ENCODE results near the gene AMBP. TPM values are rescaled to one million over a fixed set of nuclear protein-coding genes. Genes with fewer than 3 reads are reported as not detected.
A peak's percentile ranks its signal among the peaks of the same experiment; 100 is the strongest.
"Not testable (repeated sequence)": the region's sequence is repeated elsewhere in the genome, so short reads cannot be mapped to it uniquely, and the experiment has no call there.

The AMBP gene
- total and polyA plus RNA-seq, 2 experiments from 2014 or later: 0.64 TPM; not detected in 1

DNA sequence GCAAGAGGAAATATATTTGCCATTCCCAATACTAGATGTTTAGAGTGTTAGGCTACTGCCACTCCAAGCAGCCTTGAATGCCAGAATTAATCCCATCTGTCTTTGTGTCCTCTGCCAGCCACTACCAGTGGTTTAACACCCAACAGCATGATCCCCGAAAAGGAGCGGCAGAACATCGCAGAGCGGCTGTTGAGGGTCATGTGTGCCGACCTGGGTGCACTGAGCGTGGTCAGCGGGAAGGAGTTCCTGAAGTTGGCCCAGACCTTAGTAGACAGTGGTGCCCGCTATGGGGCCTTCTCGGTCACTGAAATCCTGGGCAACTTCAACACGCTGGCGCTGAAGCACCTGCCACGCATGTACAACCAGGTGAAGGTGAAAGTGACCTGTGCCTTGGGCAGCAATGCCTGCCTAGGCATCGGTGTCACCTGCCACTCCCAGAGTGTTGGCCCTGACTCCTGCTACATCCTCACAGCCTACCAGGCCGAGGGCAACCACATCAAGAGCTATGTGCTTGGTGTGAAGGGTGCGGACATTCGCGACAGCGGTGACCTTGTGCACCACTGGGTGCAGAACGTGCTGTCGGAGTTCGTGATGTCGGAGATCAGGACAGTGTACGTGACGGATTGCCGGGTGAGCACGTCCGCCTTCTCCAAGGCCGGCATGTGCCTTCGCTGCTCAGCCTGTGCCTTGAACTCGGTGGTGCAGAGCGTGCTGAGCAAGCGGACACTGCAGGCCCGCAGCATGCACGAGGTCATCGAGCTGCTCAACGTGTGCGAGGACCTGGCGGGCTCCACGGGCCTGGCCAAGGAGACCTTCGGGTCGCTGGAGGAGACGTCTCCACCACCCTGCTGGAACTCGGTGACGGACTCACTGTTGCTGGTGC lies 29.3 kb downstream of the AMBP start:
- Histone ChIP-seq H3K4me1 (ENCODE audit: low read depth) (no peaks in the 10 kb centered on the region), H3K27me3 (no peaks in the 10 kb centered on the region), H3K9me3 (ENCODE audit: low read depth) (no peaks in the 10 kb centered on the region), H3K36me3 (peaks cover 14% of the 10 kb centered on the region), H3K27ac (no peak overlapping the region), H3K4me3 (no peak overlapping the region)
- DNase-seq (ENCODE audit: low read depth in 1 of 2, low spot score in 1 of 2): no peak
- TF ChIP-seq, protein P1, sequence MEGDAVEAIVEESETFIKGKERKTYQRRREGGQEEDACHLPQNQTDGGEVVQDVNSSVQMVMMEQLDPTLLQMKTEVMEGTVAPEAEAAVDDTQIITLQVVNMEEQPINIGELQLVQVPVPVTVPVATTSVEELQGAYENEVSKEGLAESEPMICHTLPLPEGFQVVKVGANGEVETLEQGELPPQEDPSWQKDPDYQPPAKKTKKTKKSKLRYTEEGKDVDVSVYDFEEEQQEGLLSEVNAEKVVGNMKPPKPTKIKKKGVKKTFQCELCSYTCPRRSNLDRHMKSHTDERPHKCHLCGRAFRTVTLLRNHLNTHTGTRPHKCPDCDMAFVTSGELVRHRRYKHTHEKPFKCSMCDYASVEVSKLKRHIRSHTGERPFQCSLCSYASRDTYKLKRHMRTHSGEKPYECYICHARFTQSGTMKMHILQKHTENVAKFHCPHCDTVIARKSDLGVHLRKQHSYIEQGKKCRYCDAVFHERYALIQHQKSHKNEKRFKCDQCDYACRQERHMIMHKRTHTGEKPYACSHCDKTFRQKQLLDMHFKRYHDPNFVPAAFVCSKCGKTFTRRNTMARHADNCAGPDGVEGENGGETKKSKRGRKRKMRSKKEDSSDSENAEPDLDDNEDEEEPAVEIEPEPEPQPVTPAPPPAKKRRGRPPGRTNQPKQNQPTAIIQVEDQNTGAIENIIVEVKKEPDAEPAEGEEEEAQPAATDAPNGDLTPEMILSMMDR (IDR thresholded peaks at IDR 0.05; ENCODE audit: low read depth, low read length): no peak

DNA sequence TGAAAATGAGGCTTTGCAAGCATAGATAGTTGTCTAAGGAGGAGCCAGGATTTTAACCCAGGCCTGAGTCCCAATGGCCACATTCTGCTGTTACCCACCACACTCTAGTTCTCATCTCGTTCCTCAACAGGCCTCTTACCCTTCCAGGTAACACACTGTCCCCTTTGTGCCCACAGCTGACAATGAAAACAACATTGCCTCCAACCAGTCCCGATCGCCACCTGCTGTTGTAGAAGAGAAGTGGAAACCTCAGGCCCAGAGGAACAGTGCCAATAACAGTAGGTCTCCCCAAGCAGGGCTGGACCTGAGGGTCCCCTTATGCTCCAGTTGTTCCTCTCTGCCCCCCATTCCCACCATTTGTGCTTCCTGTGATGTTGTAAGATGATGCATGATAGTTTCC lies 30.4 kb downstream of the AMBP start:
- no peak overlapping the region for H3K27ac ChIP-seq
- no peaks in the 10 kb centered on the region for H3K27me3 ChIP-seq
- no peaks in the 10 kb centered on the region for H3K4me1 ChIP-seq (ENCODE audit: low read depth)
- DNase-seq (ENCODE audit: low read depth in 1 of 2, low spot score in 1 of 2): peak; percentile 10 to 29
- H3K4me3 ChIP-seq: no peak overlapping the region
- H3K36me3 ChIP-seq: peaks cover 14% of the 10 kb centered on the region
- H3K9me3 ChIP-seq (ENCODE audit: low read depth): no peaks in the 10 kb centered on the region
- TF ChIP-seq, protein P1 (IDR thresholded peaks at IDR 0.05; ENCODE audit: low read depth, low read length): peak; percentile 22

DNA sequence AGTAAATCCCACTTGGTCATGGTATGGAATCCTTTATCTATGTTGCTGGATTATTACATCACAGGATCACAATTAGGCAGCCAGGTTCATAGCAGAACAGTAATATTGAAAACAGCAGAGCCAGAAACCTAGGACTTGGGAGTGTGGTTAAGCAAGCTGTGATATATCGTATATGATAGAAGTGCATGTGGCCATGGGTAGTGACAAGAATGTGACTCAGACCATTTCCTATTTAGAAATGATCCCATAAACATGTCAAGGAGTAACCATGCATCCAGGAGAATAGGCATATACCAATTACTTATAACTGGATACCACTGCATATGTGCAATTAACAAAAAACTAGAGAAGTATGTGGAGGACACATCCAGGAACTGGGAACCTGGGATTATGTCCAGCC lies 31.2 kb downstream of the AMBP start:
- peak in 1 of 2 donors; percentile 14 for DNase-seq (ENCODE audit: low read depth in 1 of 2, low spot score in 1 of 2)
- Histone ChIP-seq H3K9me3 (ENCODE audit: low read depth) (no peaks in the 10 kb centered on the region), H3K4me3 (no peak overlapping the region), H3K27ac (no peak overlapping the region), H3K27me3 (no peaks in the 10 kb centered on the region), H3K4me1 (ENCODE audit: low read depth) (no peaks in the 10 kb centered on the region), H3K36me3 (peaks cover 14% of the 10 kb centered on the region)
- TF ChIP-seq, protein P1 (IDR thresholded peaks at IDR 0.05; ENCODE audit: low read depth, low read length): no peak

DNA sequence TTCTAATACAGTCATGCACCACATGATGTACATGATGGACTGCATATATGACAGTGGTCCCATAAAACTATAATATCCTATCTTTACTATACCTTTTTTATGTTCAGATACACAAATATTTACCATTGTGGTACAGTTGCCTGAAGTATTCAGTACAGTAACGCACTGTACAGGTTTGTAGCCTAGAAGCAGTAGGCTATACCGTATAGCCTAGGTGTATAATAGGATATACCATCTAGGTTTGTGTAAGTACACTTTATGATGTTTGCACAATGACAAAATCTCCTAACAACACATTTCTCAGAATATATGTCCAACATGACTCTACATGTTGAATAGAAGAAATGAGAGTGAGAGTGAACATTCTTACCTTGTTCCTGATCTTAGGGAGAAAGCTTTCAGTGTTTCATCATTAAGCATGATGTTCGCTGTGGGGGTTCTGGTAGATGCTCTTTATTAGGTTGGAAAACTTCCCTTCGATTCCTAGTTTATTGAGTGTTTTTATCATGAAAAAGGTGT lies 31.8 kb downstream of the AMBP start:
- H3K27ac ChIP-seq: no peak overlapping the region
- TF ChIP-seq, protein P1 (IDR thresholded peaks at IDR 0.05; ENCODE audit: low read depth, low read length): no peak
- no peaks in the 10 kb centered on the region for H3K27me3 ChIP-seq
- H3K36me3 ChIP-seq: peaks cover 14% of the 10 kb centered on the region
- no peaks in the 10 kb centered on the region for H3K4me1 ChIP-seq (ENCODE audit: low read depth)
- DNase-seq (ENCODE audit: low read depth in 1 of 2, low spot score in 1 of 2): no peak
- H3K9me3 ChIP-seq (ENCODE audit: low read depth): no peaks in the 10 kb centered on the region
- H3K4me3 ChIP-seq: no peak overlapping the region

DNA sequence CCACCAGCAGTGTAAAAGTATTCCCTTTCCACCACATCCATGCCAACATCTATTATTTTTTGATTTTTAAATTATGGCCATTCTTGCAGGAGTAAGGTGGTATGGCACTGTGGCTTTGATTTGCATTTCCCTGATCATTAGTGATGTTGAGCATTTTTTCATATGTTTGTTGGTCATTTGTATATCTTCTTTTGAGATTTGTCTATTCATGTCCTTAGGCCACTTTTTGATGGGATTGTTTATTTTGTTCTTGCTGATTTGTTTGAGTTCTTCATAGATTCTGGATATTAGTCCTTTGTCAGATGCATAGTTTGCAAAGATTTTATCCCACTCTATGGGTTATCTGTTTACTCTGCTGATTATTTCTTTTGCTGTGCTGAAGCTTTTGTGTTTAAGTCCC lies 34.4 kb downstream of the AMBP start:
- not testable (repeated sequence) for H3K36me3 ChIP-seq; DNase-seq (ENCODE audit: low read depth in 1 of 2, low spot score in 1 of 2)

DNA sequence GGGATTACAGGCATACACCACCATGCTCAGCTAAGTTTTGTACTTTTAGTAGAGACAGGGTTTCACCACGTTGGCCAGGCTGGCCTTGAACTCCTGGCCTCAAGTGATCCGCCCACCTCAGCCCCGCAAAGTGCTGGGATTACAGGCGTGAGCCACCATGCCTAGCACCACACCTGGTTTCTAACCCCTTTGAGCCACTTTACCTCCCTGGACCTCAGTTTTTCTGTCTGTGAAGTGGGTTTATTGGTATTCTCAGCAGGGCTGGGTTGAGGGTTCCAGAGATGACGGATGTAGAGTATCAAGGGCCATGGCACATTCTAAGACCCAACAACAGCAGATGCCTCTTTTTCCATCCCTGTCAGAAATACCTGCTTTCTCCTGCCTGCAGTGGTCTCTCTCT lies 38.6 kb downstream of the AMBP start:
- H3K27ac ChIP-seq: no peak overlapping the region
- DNase-seq (ENCODE audit: low read depth in 1 of 2, low spot score in 1 of 2): no peak
- TF ChIP-seq, protein P1 (IDR thresholded peaks at IDR 0.05; ENCODE audit: low read depth, low read length): no peak
- no peak overlapping the region for H3K4me3 ChIP-seq
- H3K27me3 ChIP-seq: no peaks in the 10 kb centered on the region
- H3K4me1 ChIP-seq (ENCODE audit: low read depth): no peaks in the 10 kb centered on the region
- peaks cover 7% of the 10 kb centered on the region for H3K36me3 ChIP-seq
- no peaks in the 10 kb centered on the region for H3K9me3 ChIP-seq (ENCODE audit: low read depth)

More for the DNA sequence above, 34.4 kb downstream of the AMBP start:
- not testable (repeated sequence) for H3K9me3 ChIP-seq (ENCODE audit: low read depth); H3K27ac ChIP-seq; H3K27me3 ChIP-seq; H3K4me3 ChIP-seq; H3K4me1 ChIP-seq (ENCODE audit: low read depth)

Measured in cardiac muscle cell (in vitro differentiated cells and primary cell).